Prostate gland (tissue), 2 donors: ENCODE measurements around the gene SHKBP1. TPM values are rescaled to one million over a fixed set of nuclear protein-coding genes. Genes with fewer than 3 reads are reported as not detected.

Experiments used
- DNase-seq: peaks from one replicate; pipeline ENCODE4 v3.0.0-alpha.2; 2019; ENCODE audit warnings: low spot score
- H3K27ac ChIP-seq, 2 donors: fragments of 200-600 bp; sonication (generic); 2 replicates each; pipeline ENCODE4 v1.5.1; 2017 to 2019
- H3K27me3 ChIP-seq: fragments of 200-600 bp; sonication (generic); replicated peaks from 2 replicates; pipeline ENCODE4 v1.5.1; 2019; ENCODE audit not compliant: insufficient read depth
- H3K36me3 ChIP-seq, 2 donors: fragments of 200-600 bp; sonication (generic); 1 replicate in 1 of 2; 2 replicates in 1 of 2; pipeline versions ENCODE4 v1.5.1 to v1.8.1; 2017 to 2019
- H3K4me1 ChIP-seq: fragments of 200-600 bp; sonication (generic); replicated peaks from 2 replicates; pipeline ENCODE4 v1.5.1; 2019
- H3K4me3 ChIP-seq, 2 donors: fragments of 200-600 bp; sonication (generic); 2 replicates each; pipeline ENCODE4 v1.5.1; 2017 to 2019
- H3K9me3 ChIP-seq: fragments of 200-600 bp; sonication (generic); 2 replicates; pipeline ENCODE4 v1.5.1; 2017
- CTCF ChIP-seq, 4 experiments: fragments of 200-600 bp in 2 of 4; fragments of 450-650 bp in 2 of 4; sonication (generic) in 2 of 4; IDR thresholded peaks; 1 replicate in 3 of 4; 2 replicates in 1 of 4; pipeline ENCODE4 v1.5.1; 2016 to 2019; ENCODE audit warnings: antibody characterized with exemption in 4 of 4, mild to moderate bottlenecking in 2 of 4, moderate library complexity in 2 of 4
- POLR2A ChIP-seq: fragments of 450-650 bp; IDR thresholded peaks from one replicate; pipeline ENCODE4 v1.6.1; 2016; ENCODE audit warnings: antibody characterized with exemption, mild to moderate bottlenecking
- POLR2AphosphoS5 ChIP-seq: sonication (generic); formaldehyde crosslinking; IDR thresholded peaks from one replicate; pipeline ENCODE4 v1.6.1; 2017; ENCODE audit warnings: antibody characterized with exemption
- WGBS: methylation state at CpG from one replicate; pipeline ENCODE4 v1.1.5; 2018; 5-methylcytosine and 5-hydroxymethylcytosine counted together
- intact Hi-C: fragments of 100-400 bp; cut with DNase I; formaldehyde crosslinking; loops from one replicate; pipeline ENCODE4 v1.14.2; 2022
- total RNA-seq, 2 donors: library from RNA; depleted of rRNA; stranded (reverse); fragments of >200 nt; gene quantifications; one replicate each; pipeline ENCODE4 v1.1.0, GENCODE V29; 2016

Gene SHKBP1
- total RNA-seq, 2 donors from 2014 or later: 54.6 to 91.6 TPM

- TF ChIP-seq CTCF (IDR thresholded peaks at IDR 0.05) (no peak), POLR2A (peak; percentile 34), POLR2AphosphoS5 (no peak)
- H3K36me3 ChIP-seq: peaks cover 0 to 5% of the 10 kb centered on the region in 2 donors
- H3K4me1 ChIP-seq: no peaks in the 10 kb centered on the region
- no peaks in the 10 kb centered on the region for H3K9me3 ChIP-seq
- intact Hi-C loops: no loop called here
- peak; percentile 49 for DNase-seq
- peak overlapping the region; percentile 46 to 48 for H3K4me3 ChIP-seq
- no peaks in the 10 kb centered on the region for H3K27me3 ChIP-seq
- peak overlapping the region; percentile 77 to 86 for H3K27ac ChIP-seq
- 7% methylated on average over 27 of the region's 27 CpGs for WGBS
These were observed 38.1 kb downstream of the SHKBP1 start for GRCh38 chr19:40614622-40615411.

- Histone ChIP-seq H3K27me3 (no peaks in the 10 kb centered on the region), H3K4me3 (no peak overlapping the region), H3K9me3 (no peaks in the 10 kb centered on the region), H3K4me1 (no peaks in the 10 kb centered on the region), H3K36me3 (peaks cover 0 to 6% of the 10 kb centered on the region in 2 donors), H3K27ac (no peak overlapping the region)
- intact Hi-C loops: no loop called here
- no peak for TF ChIP-seq CTCF (IDR thresholded peaks at IDR 0.05)
- no peak for DNase-seq
- WGBS: 82% methylated on average over 5 of the region's 5 CpGs
These were observed 39.5 kb downstream of the SHKBP1 start for GRCh38 chr19:40616178-40616577.

- Histone ChIP-seq H3K36me3 (peaks cover 0 to 6% of the 10 kb centered on the region in 2 donors), H3K4me3 (no peak overlapping the region), H3K27ac (no peak overlapping the region), H3K27me3 (no peaks in the 10 kb centered on the region), H3K9me3 (no peaks in the 10 kb centered on the region), H3K4me1 (no peaks in the 10 kb centered on the region)
- TF ChIP-seq POLR2AphosphoS5 (no peak), CTCF (IDR thresholded peaks at IDR 0.05) (no peak), POLR2A (no peak)
- no peak for DNase-seq
- 89% methylated on average over 17 of the region's 17 CpGs for WGBS
- intact Hi-C loops: no loop called here
These were observed 40.3 kb downstream of the SHKBP1 start for GRCh38 chr19:40616941-40617340.

GRCh38 chr19:40617961-40618360, 41.3 kb downstream of the SHKBP1 start:
- no peak for DNase-seq
- Histone ChIP-seq H3K27me3 (no peaks in the 10 kb centered on the region), H3K27ac (no peak overlapping the region), H3K4me1 (no peaks in the 10 kb centered on the region), H3K36me3 (peaks cover 0 to 6% of the 10 kb centered on the region in 2 donors), H3K9me3 (no peaks in the 10 kb centered on the region), H3K4me3 (no peak overlapping the region)
- TF ChIP-seq CTCF (IDR thresholded peaks at IDR 0.05) (no peak), POLR2AphosphoS5 (no peak), POLR2A (no peak)
- intact Hi-C loops: no loop called here
- WGBS: 96% methylated on average over 4 of the region's 4 CpGs
